K562 (cell line): Measurements from ENCODE around the gene SEPTIN1. TPM values are rescaled to one million over a fixed set of nuclear protein-coding genes. Genes with fewer than 3 reads are reported as not detected.
"Not testable (repeated sequence)": the region's sequence is repeated elsewhere in the genome, so short reads cannot be mapped to it uniquely, and the experiment has no call there.

Source experiments
- ATAC-seq: fragments of 200-7000 bp; cut with Tn5 transposase; 3 replicates; pipeline ENCODE4 v1.9.1; 2020; ENCODE audit warnings: moderate library complexity
- BruUV-seq: library from RNA; stranded (reverse); fragments of 400-500 nt; replicated peaks from 2 replicates; lab custom pipeline; 2021; lab: Mats Ljungman, UMichigan
- CTCF ChIA-PET: fragments of 300-600 bp; formaldehyde crosslinking; extraction: SDS; loops from one replicate; lab custom pipeline; 2021; ENCODE audit warnings: low intra/inter-chr PET ratio; lab: Yijun Ruan, JAX
- POLR2A ChIA-PET: fragments of 300-600, 350-650 bp; sonication (Branson Sonifier 250); formaldehyde crosslinking; extraction: SDS; loops from one replicate; lab custom pipeline; 2021; ENCODE audit warnings: antibody characterized with exemption, inconsistent platforms; lab: Yijun Ruan, JAX
- DNase-seq, 4 experiments: peaks; one replicate each; pipeline versions ENCODE4 v3.0.0 to v3.0.0-alpha.2; 2011 to 2018; ENCODE audit warnings: low spot score in 3 of 4, mixed read lengths in 3 of 4; ENCODE audit errors: extremely low read depth in 1 of 4
- FAIRE-seq: peaks from 2 replicates; lab custom pipeline; 2011; peaks lifted over from hg19 to GRCh38; lab: Jason Lieb, UNC
- H2AFZ ChIP-seq: 2 replicates; pipeline ENCODE4 v1.6.0; 2011; ENCODE audit warnings: low read depth, low read length, control low read depth, inconsistent platforms
- H3K27ac ChIP-seq: fragments of 200-600 bp; 3 replicates; pipeline ENCODE4 v1.8.0; 2011; ENCODE audit warnings: low read depth, mild to moderate bottlenecking, control low read depth, inconsistent platforms, low read length, moderate library complexity, mixed read lengths; ENCODE audit errors: extremely low read depth
- H3K27me3 ChIP-seq, 2 experiments: fragments of 300-600 bp in 1 of 2; 2 replicates in 1 of 2; 3 replicates in 1 of 2; pipeline versions ENCODE4 v1.6.0 to v1.8.0; 2011; ENCODE audit warnings: inconsistent platforms in 2 of 2, low read length in 2 of 2, mild to moderate bottlenecking in 1 of 2, mixed read lengths in 1 of 2, moderate library complexity in 1 of 2; ENCODE audit not compliant: control insufficient read depth in 2 of 2, insufficient read depth in 2 of 2
- H3K36me3 ChIP-seq: fragments of 300-600 bp; 3 replicates; pipeline ENCODE4 v1.8.0; 2011; ENCODE audit warnings: mild to moderate bottlenecking, low read length, inconsistent platforms; ENCODE audit not compliant: control insufficient read depth, insufficient read depth
- H3K4me1 ChIP-seq, 2 experiments: fragments of 200-600 bp in 1 of 2; replicated peaks in 1 of 2; 2 replicates in 1 of 2; 3 replicates in 1 of 2; pipeline versions ENCODE4 v1.5.1 to v1.8.0; 2011; ENCODE audit warnings: inconsistent platforms in 2 of 2, low read length in 2 of 2, mild to moderate bottlenecking in 1 of 2, mixed read lengths in 1 of 2, moderate library complexity in 1 of 2; ENCODE audit not compliant: control insufficient read depth in 2 of 2, insufficient read depth in 2 of 2
- H3K4me2 ChIP-seq: 2 replicates; pipeline ENCODE4 v1.6.1; 2011; ENCODE audit warnings: low read length, control low read depth, inconsistent platforms, mixed read lengths; ENCODE audit not compliant: insufficient read depth
- H3K4me3 ChIP-seq: fragments of 200-600 bp; sonication (generic), shearing (Covaris generic); 2 replicates; pipeline ENCODE4 v1.5.1; 2016; ENCODE audit warnings: control low read depth, inconsistent platforms
- H3K79me2 ChIP-seq: fragments of 200-600 bp; 3 replicates; pipeline ENCODE4 v1.8.0; 2011; ENCODE audit warnings: low read length, inconsistent platforms; ENCODE audit not compliant: control insufficient read depth, insufficient read depth
- H3K9ac ChIP-seq, 2 experiments: 2 replicates each; pipeline versions ENCODE4 v1.6.0 to v1.6.1; 2011; ENCODE audit warnings: low read depth in 2 of 2, low read length in 2 of 2, control low read depth in 1 of 2, inconsistent platforms in 1 of 2, mild to moderate bottlenecking in 1 of 2, mixed read lengths in 1 of 2; ENCODE audit not compliant: insufficient read depth in 1 of 2
- H3K9me1 ChIP-seq: one replicate; pipeline ENCODE4 v1.6.0; 2011; ENCODE audit warnings: inconsistent platforms, mild to moderate bottlenecking, low read length, moderate library complexity; ENCODE audit not compliant: control insufficient read depth, insufficient read depth
- H3K9me3 ChIP-seq: replicated peaks from 2 replicates; pipeline ENCODE4 v1.5.1; 2011; ENCODE audit warnings: low read depth, low read length, inconsistent platforms; ENCODE audit not compliant: control insufficient read depth, insufficient read depth
- H4K20me1 ChIP-seq: replicated peaks from 2 replicates; pipeline ENCODE4 v1.6.1; 2011; ENCODE audit warnings: low read length, inconsistent platforms, mixed read lengths; ENCODE audit not compliant: control insufficient read depth, insufficient read depth
- MED1 ChIP-seq: sonication (generic); formaldehyde crosslinking; IDR thresholded peaks from 2 replicates; pipeline ENCODE4 v1.8.1; 2023; ENCODE audit warnings: missing genetic modification reagents, borderline replicate concordance
- MEF2A ChIP-seq: IDR thresholded peaks from 2 replicates; pipeline ENCODE4 v1.6.1; 2011; ENCODE audit warnings: low read depth, mild to moderate bottlenecking, low read length, moderate library complexity; ENCODE audit not compliant: control insufficient read depth
- NFIC ChIP-seq: fragments of 450-650 bp; IDR thresholded peaks from 2 replicates; pipeline ENCODE4 v1.6.1; 2017; ENCODE audit warnings: mild to moderate bottlenecking, inconsistent platforms
- OTX1 ChIP-seq: fragments of 450-650 bp; formaldehyde crosslinking; IDR thresholded peaks from 2 replicates; pipeline ENCODE4 v1.4.0; 2022; ENCODE audit warnings: mild to moderate bottlenecking
- POLR2AphosphoS5 ChIP-seq: IDR thresholded peaks from 2 replicates; pipeline ENCODE4 v1.6.1; 2011; ENCODE audit warnings: mild to moderate bottlenecking, low read depth, low read length, moderate library complexity; ENCODE audit not compliant: control insufficient read depth, insufficient read depth
- RREB1 ChIP-seq: fragments of 250-450 bp; sonication (Bioruptor Pico); IDR thresholded peaks from 2 replicates; pipeline ENCODE4 v1.4.0; 2020
- ZBTB7A ChIP-seq: IDR thresholded peaks from 2 replicates; pipeline ENCODE4 v1.6.1; 2011; ENCODE audit warnings: low read depth, mild to moderate bottlenecking, low read length, moderate library complexity, borderline replicate concordance; ENCODE audit not compliant: control insufficient read depth
- ZNF316 ChIP-seq: fragments of 450-650 bp; IDR thresholded peaks from 2 replicates; pipeline ENCODE4 v1.6.1; 2016
- ZNF639 ChIP-seq, 2 experiments: fragments of 200-800 bp in 1 of 2; sonication (Bioruptor generic) in 1 of 2; sonication (generic) in 1 of 2; formaldehyde crosslinking in 1 of 2; IDR thresholded peaks in 1 of 2; conservative IDR thresholded peaks in 1 of 2; 2 replicates each; pipeline versions ENCODE4 v1.5.0 to v1.6.1; 2016 to 2020; ENCODE audit warnings: missing compliant biosample characterization in 1 of 2, missing genetic modification characterization in 1 of 2, missing genetic modification reagents in 1 of 2
- WGBS: fragments of 100-300 bp; shearing (Covaris generic); methylation state at CpG from one replicate; pipeline ENCODE4 v1.1.6; 2016; ENCODE audit warnings: low coverage, mixed read lengths; ENCODE audit not compliant: insufficient coverage; ENCODE audit errors: missing lambda C conversion rate; 5-methylcytosine and 5-hydroxymethylcytosine counted together
- in situ Hi-C: fragments of 300-500 bp; cut with MboI; formaldehyde crosslinking; loops from 4 replicates; pipeline ENCODE4 v1.15.0; 2018; ENCODE audit warnings: inconsistent platforms, mixed read lengths
- intact Hi-C: fragments of 100-400 bp; cut with micrococcal nuclease; formaldehyde crosslinking; loops from 2 replicates; pipeline ENCODE4 v1.14.2; 2022
- polyA plus RNA-seq, 8 experiments: library from polyadenylated mRNA; depleted of rRNA in 4 of 8; stranded (reverse) in 5 of 8; unstranded in 3 of 8; fragments of >200 nt; fragmentation: Nextera tagmentation in 2 of 8; fragmentation: Illumina TruSeq in 1 of 8; extraction: Ambion mirVana in 2 of 8; extraction: Trizol in 1 of 8; gene quantifications; 2 replicates each; pipeline versions ENCODE4 v1.2.1 to v1.2.3, GENCODE V29; 2011 to 2014; ENCODE audit warnings: inconsistent platforms in 1 of 8, missing spikeins in 1 of 8
- total RNA-seq, 7 experiments: library from RNA; depleted of rRNA in 6 of 7; stranded (reverse); fragments of >200 nt in 6 of 7; fragmentation: Illumina TruSeq in 2 of 7; extraction: Trizol in 2 of 7; gene quantifications; 2 replicates each; pipeline versions ENCODE4 v1.2.1 to v1.2.3, GENCODE V29; 2011 to 2021; ENCODE audit warnings: low replicate concordance in 1 of 7

Gene SEPTIN1
- total and polyA plus RNA-seq, 9 of the 15 experiments (the other 6 are each of a cell fraction or from before 2014, with no cell fraction given), result 0.23 to 5.6 (median 1.7) TPM; not detected in 1

GRCh38 chr16:30335598-30336474 is 46.5 kb downstream of the SEPTIN1 start (continued):
- TF ChIP-seq ZBTB7A (0 out of 2 replicates have a peak, but pooled peaks have one; percentile 7), MEF2A (no peak), ZNF316 (no peak), POLR2AphosphoS5 (no peak), MED1 (CRISPR knock-in tag) (no peak)

GRCh38 chr16:30335028-30335597 is 47.2 kb downstream of the SEPTIN1 start:
- Histone ChIP-seq H3K4me1 (peaks cover 8 to 13% of the 10 kb centered on the region in 2 experiments; a peak in 4 of 5 replicates), H2AFZ (peak overlapping the region; percentile 92), H3K79me2 (peaks cover 36% of the 10 kb centered on the region), H3K4me3 (peak overlapping the region; percentile 63), H3K9ac (peak overlapping the region; percentile 76 to 95; a peak in 3 of 4 replicates), H3K4me2 (peak overlapping the region; percentile 88), H3K27ac (peak overlapping the region; percentile 87; the same call in 2 of the 3 replicates)
- BruUV-seq, intact Hi-C loops, H3K9me1 ChIP-seq, H4K20me1 ChIP-seq, CTCF ChIA-PET, FAIRE-seq, H3K27me3 ChIP-seq, H3K36me3 ChIP-seq, in situ Hi-C loops, H3K9me3 ChIP-seq: not testable (repeated sequence)
- WGBS, result under 1% methylated on average over 35 of the region's 70 CpGs
- DNase-seq (peak; percentile 67 to 82 (median 72)), ATAC-seq (peak; percentile 92)
- POLR2A ChIA-PET, result interaction anchor here (0.6 to 1.1 kb wide), 5 partner anchors 12 to 35 kb away, joined by 3 to 5 read pairs (median 3); partner anchors contain the start of gene TBC1D10B
- TF ChIP-seq ZNF639 (CRISPR knock-in tag; conservative IDR thresholded peaks at IDR 0.05 in 1 of 2, IDR thresholded peaks at IDR 0.05 in 1 of 2) (peak in 1 of 2 experiments; percentile 54; a peak in 1 of 4 replicates), NFIC (peak; percentile 35; the same call in 1 of the 2 replicates), OTX1 (CRISPR knock-in tag) (0 out of 2 replicates have a peak, but pooled peaks have one; percentile 25), RREB1 (CRISPR knock-in tag) (peak; percentile 36; the same call in 1 of the 2 replicates)
